SK-N-SH (cell line): Measurements from ENCODE around the gene IDH3A. TPM values are rescaled to one million over a fixed set of nuclear protein-coding genes. Genes with fewer than 3 reads are reported as not detected.

Experiments
- CTCF ChIA-PET: fragments of 300-600, 350-600 bp; formaldehyde crosslinking; extraction: SDS; loops from one replicate; lab custom pipeline; 2021; lab: Yijun Ruan, JAX
- POLR2A ChIA-PET: fragments of 350-600 bp; sonication (Branson Sonifier 250); formaldehyde crosslinking; extraction: SDS; loops from one replicate; lab custom pipeline; 2020; ENCODE audit warnings: antibody characterized with exemption, inconsistent platforms; lab: Yijun Ruan, JAX
- DNase-seq: peaks from one replicate; pipeline ENCODE4 v3.0.0; 2012
- H2AFZ ChIP-seq: fragments of 200-600 bp; sonication (generic); 2 replicates; pipeline ENCODE4 v1.8.1; 2016; ENCODE audit warnings: antibody characterized with exemption, mild to moderate bottlenecking, low read depth
- H3F3A ChIP-seq: fragments of 200-600 bp; sonication (generic); replicated peaks from 2 replicates; pipeline ENCODE3; 2016; ENCODE audit warnings: antibody characterized with exemption, mild to moderate bottlenecking; ENCODE audit not compliant: insufficient read depth
- H3K27ac ChIP-seq, 2 experiments: fragments of 200-500 bp in 1 of 2; fragments of 200-600 bp in 1 of 2; sonication (Bioruptor generic) in 1 of 2; sonication (generic), shearing (Covaris generic) in 1 of 2; 2 replicates each; pipeline versions ENCODE4 v1.5.1 to v1.6.1; 2014 to 2016; ENCODE audit warnings: low read depth in 2 of 2, inconsistent platforms in 1 of 2, low read length in 1 of 2, mild to moderate bottlenecking in 1 of 2, mixed read lengths in 1 of 2
- H3K27me3 ChIP-seq: fragments of 200-600 bp; sonication (generic), shearing (Covaris generic); 2 replicates; pipeline ENCODE4 v1.6.1; 2016; ENCODE audit warnings: mixed run types; ENCODE audit not compliant: insufficient read depth
- H3K36me3 ChIP-seq, 2 experiments: fragments of 200-500 bp in 1 of 2; fragments of 200-600 bp in 1 of 2; sonication (Bioruptor generic) in 1 of 2; sonication (generic) in 1 of 2; replicated peaks in 1 of 2; 2 replicates each; pipeline versions ENCODE3 to v1.5.1; 2014 to 2016; ENCODE audit warnings: low read length in 1 of 2, mild to moderate bottlenecking in 1 of 2; ENCODE audit not compliant: insufficient read depth in 2 of 2, control insufficient read depth in 1 of 2
- H3K4me1 ChIP-seq, 2 experiments: fragments of 200-500 bp in 1 of 2; fragments of 200-600 bp in 1 of 2; sonication (Bioruptor generic) in 1 of 2; sonication (generic), shearing (Covaris generic) in 1 of 2; 2 replicates each; pipeline versions ENCODE4 v1.5.1 to v1.6.1; 2014 to 2016; ENCODE audit warnings: low read depth in 1 of 2, low read length in 1 of 2, mixed run types in 1 of 2; ENCODE audit not compliant: insufficient read depth in 2 of 2, control insufficient read depth in 1 of 2
- H3K4me2 ChIP-seq: fragments of 200-600 bp; sonication (generic), shearing (Covaris generic); 2 replicates; pipeline ENCODE4 v1.6.1; 2017; ENCODE audit warnings: mixed run types
- H3K4me3 ChIP-seq, 2 experiments: fragments of 200-500 bp in 1 of 2; fragments of 200-600 bp in 1 of 2; sonication (Bioruptor generic) in 1 of 2; sonication (generic), shearing (Covaris generic) in 1 of 2; 2 replicates each; pipeline versions ENCODE4 v1.5.1 to v1.8.1; 2014 to 2016; ENCODE audit warnings: low read depth in 2 of 2, inconsistent platforms in 1 of 2, low read length in 1 of 2, mild to moderate bottlenecking in 1 of 2, mixed read lengths in 1 of 2, moderate library complexity in 1 of 2
- H3K79me2 ChIP-seq: fragments of 200-600 bp; sonication (generic); 2 replicates; pipeline ENCODE4 v1.8.1; 2017; ENCODE audit warnings: mild to moderate bottlenecking; ENCODE audit not compliant: insufficient read depth
- H3K9ac ChIP-seq: fragments of 200-600 bp; sonication (generic); 2 replicates; pipeline ENCODE4 v1.6.1; 2017; ENCODE audit warnings: mixed run types
- H3K9me2 ChIP-seq: fragments of 200-600 bp; sonication (generic); 2 replicates; pipeline ENCODE4 v1.6.1; 2017; ENCODE audit warnings: mixed run types
- H3K9me3 ChIP-seq: fragments of 200-600 bp; sonication (generic); 2 replicates; pipeline ENCODE4 v1.6.1; 2017; ENCODE audit warnings: mixed run types, mild to moderate bottlenecking, moderate library complexity
- H4K20me1 ChIP-seq: fragments of 200-600 bp; sonication (generic); 2 replicates; pipeline ENCODE4 v1.6.1; 2017; ENCODE audit warnings: mild to moderate bottlenecking, mixed run types; ENCODE audit not compliant: insufficient read depth
- EP300 ChIP-seq, 2 experiments: IDR thresholded peaks; 2 replicates each; pipeline versions ENCODE4 v1.4.0 to v1.6.1; 2012; ENCODE audit warnings: borderline replicate concordance in 1 of 2, low read depth in 1 of 2, low read length in 1 of 2
- EZH2phosphoT487 ChIP-seq: fragments of 200-600 bp; sonication (generic); IDR thresholded peaks from 2 replicates; pipeline ENCODE4 v1.6.1; 2017; ENCODE audit warnings: low read depth, mixed run types, mild to moderate bottlenecking, antibody characterized with exemption, moderate library complexity, borderline replicate concordance
- FOXJ3 ChIP-seq: sonication (generic); formaldehyde crosslinking; IDR thresholded peaks from 2 replicates; pipeline ENCODE4 v1.5.1; 2020; ENCODE audit warnings: mild to moderate bottlenecking, missing genetic modification reagents
- FOXM1 ChIP-seq: IDR thresholded peaks from 2 replicates; pipeline ENCODE4 v1.4.0; 2012; ENCODE audit warnings: low read depth, mild to moderate bottlenecking
- GABPA ChIP-seq: IDR thresholded peaks from 2 replicates; pipeline ENCODE4 v1.4.0; 2012; ENCODE audit warnings: low read depth, mild to moderate bottlenecking
- JUND ChIP-seq: IDR thresholded peaks from 2 replicates; pipeline ENCODE4 v1.4.0; 2012
- MAX ChIP-seq: IDR thresholded peaks from 2 replicates; pipeline ENCODE4 v1.4.0; 2012; ENCODE audit warnings: low read depth
- PBX3 ChIP-seq: IDR thresholded peaks from 2 replicates; pipeline ENCODE4; 2012
- POLR2AphosphoS5 ChIP-seq: IDR thresholded peaks from 2 replicates; pipeline ENCODE4 v1.6.1; 2012; ENCODE audit warnings: low read depth, low read length
- RAD21 ChIP-seq: IDR thresholded peaks from 2 replicates; pipeline ENCODE4 v1.6.1; 2012; ENCODE audit warnings: mild to moderate bottlenecking, low read length
- RCOR1 ChIP-seq: fragments of 150-350 bp; IDR thresholded peaks from 2 replicates; pipeline ENCODE4 v1.6.1; 2017; ENCODE audit warnings: antibody characterized with exemption, low read length
- REST ChIP-seq: IDR thresholded peaks from 2 replicates; pipeline ENCODE4 v1.6.1; 2012; ENCODE audit warnings: mild to moderate bottlenecking, low read depth, low read length, moderate library complexity
- RXRA ChIP-seq: IDR thresholded peaks from 2 replicates; pipeline ENCODE4 v1.4.0; 2012; ENCODE audit warnings: low read depth, mild to moderate bottlenecking, borderline replicate concordance
- SMC3 ChIP-seq: IDR thresholded peaks from 2 replicates; pipeline ENCODE4 v1.6.1; 2012; ENCODE audit warnings: low read depth, low read length, improper control_type of control experiment
- TAF1 ChIP-seq: IDR thresholded peaks from 2 replicates; pipeline ENCODE4 v1.6.1; 2012; ENCODE audit warnings: low read depth, mild to moderate bottlenecking, low read length, moderate library complexity, borderline replicate concordance
- USF1 ChIP-seq: IDR thresholded peaks from 2 replicates; pipeline ENCODE4 v1.4.0; 2012; ENCODE audit warnings: low read depth, borderline replicate concordance
- WGBS: methylation state at CpG from one replicate; pipeline ENCODE4 v1.1.6; 2017; ENCODE audit warnings: low lambda C conversion rate; 5-methylcytosine and 5-hydroxymethylcytosine counted together
- polyA plus RNA-seq, 3 experiments: library from polyadenylated mRNA; depleted of rRNA; stranded (reverse); fragments of >200 nt; gene quantifications; 2 replicates each; pipeline ENCODE4 v1.2.3, GENCODE V29; 2012

Gene IDH3A
- polyA plus RNA-seq, 1 of the 3 experiments (the other 2 are of a cell fraction) = 33.2 TPM

GRCh38 chr15:78112551-78112950 is 36.6 kb upstream of the IDH3A start:
- H3K27ac ChIP-seq = no peak overlapping the region
- no peaks in the 10 kb centered on the region for H3K9me3 ChIP-seq
- no peak for TF ChIP-seq RXRA
- no peak for TF ChIP-seq GABPA
- no peak for TF ChIP-seq TAF1
- TF ChIP-seq RCOR1 = no peak
- no peak for TF ChIP-seq RAD21
- no peak for TF ChIP-seq EZH2phosphoT487
- TF ChIP-seq PBX3 = no peak
- no peak for TF ChIP-seq USF1
- no peak for TF ChIP-seq JUND
- no peak for TF ChIP-seq REST
- no peak for TF ChIP-seq FOXM1
- TF ChIP-seq MAX = no peak
- TF ChIP-seq EP300 (IDR thresholded peaks at IDR 0.05; ENCODE audit: borderline replicate concordance in 1 of 2, low read depth in 1 of 2, low read length in 1 of 2) = no peak
- no peak for TF ChIP-seq FOXJ3 (CRISPR knock-in tag)
- no peak for TF ChIP-seq SMC3
- TF ChIP-seq POLR2AphosphoS5 = no peak
- no peaks in the 10 kb centered on the region for H4K20me1 ChIP-seq
- ChIA-PET POLR2A (no interaction called here), CTCF (interaction anchor here (0.6 to 9.3 kb wide), 33 partner anchors 9 to 1847 kb away, joined by 3 to 175 read pairs (median 5); partner anchors contain the start of genes ACSBG1 and CIB2)
- H3K9me2 ChIP-seq = no peaks in the 10 kb centered on the region
- no peaks in the 10 kb centered on the region; a peak in 1 of 4 replicates for H3K4me1 ChIP-seq
- no peaks in the 10 kb centered on the region for H3K27me3 ChIP-seq
- no peak for DNase-seq
- no peak overlapping the region for H3K4me2 ChIP-seq
- H3K4me3 ChIP-seq = no peak overlapping the region
- no peaks in the 10 kb centered on the region for H3K36me3 ChIP-seq
- WGBS = 52% methylated on average over 2 of the region's 3 CpGs
- no peak overlapping the region for H3K9ac ChIP-seq
- H3K79me2 ChIP-seq = no peaks in the 10 kb centered on the region
- H3F3A ChIP-seq = peaks cover 2% of the 10 kb centered on the region
- no peak overlapping the region for H2AFZ ChIP-seq
